IMR-90 (cell line): ENCODE data around the gene VPS13A.

Experiments
- CEBPB ChIP-seq: IDR thresholded peaks from 2 replicates; pipeline ENCODE4 v1.6.1; 2012; ENCODE audit warnings: low read depth, low read length, improper control_type of control experiment
- MAFK ChIP-seq: IDR thresholded peaks from 2 replicates; pipeline ENCODE4 v1.6.1; 2012; ENCODE audit warnings: low read depth, low read length, improper control_type of control experiment
- MAZ ChIP-seq: IDR thresholded peaks from 2 replicates; pipeline ENCODE4 v1.6.1; 2012; ENCODE audit warnings: low read depth, mild to moderate bottlenecking, low read length, improper control_type of control experiment, moderate library complexity, borderline replicate concordance
- MXI1 ChIP-seq: IDR thresholded peaks from 2 replicates; pipeline ENCODE4 v1.6.1; 2012; ENCODE audit warnings: low read depth, mild to moderate bottlenecking, low read length, moderate library complexity, borderline replicate concordance
- POLR2A ChIP-seq: IDR thresholded peaks from 2 replicates; pipeline ENCODE4 v1.6.1; 2012; ENCODE audit warnings: mild to moderate bottlenecking, low read depth, low read length
- RAD21 ChIP-seq: IDR thresholded peaks from 2 replicates; pipeline ENCODE4 v1.6.1; 2012; ENCODE audit warnings: low read length, improper control_type of control experiment
- RCOR1 ChIP-seq: IDR thresholded peaks from 2 replicates; pipeline ENCODE4 v1.6.1; 2012; ENCODE audit warnings: mild to moderate bottlenecking, low read length, improper control_type of control experiment; ENCODE audit not compliant: insufficient replicate concordance
- RFX5 ChIP-seq: IDR thresholded peaks from 2 replicates; pipeline ENCODE4 v1.8.0; 2012; ENCODE audit warnings: low read depth, mild to moderate bottlenecking, low read length, moderate library complexity
- SMC3 ChIP-seq: fragments of 150-350 bp; IDR thresholded peaks from 2 replicates; pipeline ENCODE4 v1.6.1; 2016; ENCODE audit warnings: low read depth, mild to moderate bottlenecking, antibody characterized with exemption, low read length, moderate library complexity
- TF ChIP-seq, protein P1 (sequence below): conservative IDR thresholded peaks from 2 replicates; pipeline ENCODE4 v1.5.1; 2012; ENCODE audit warnings: mild to moderate bottlenecking, low read depth, low read length, improper control_type of control experiment

DNA sequence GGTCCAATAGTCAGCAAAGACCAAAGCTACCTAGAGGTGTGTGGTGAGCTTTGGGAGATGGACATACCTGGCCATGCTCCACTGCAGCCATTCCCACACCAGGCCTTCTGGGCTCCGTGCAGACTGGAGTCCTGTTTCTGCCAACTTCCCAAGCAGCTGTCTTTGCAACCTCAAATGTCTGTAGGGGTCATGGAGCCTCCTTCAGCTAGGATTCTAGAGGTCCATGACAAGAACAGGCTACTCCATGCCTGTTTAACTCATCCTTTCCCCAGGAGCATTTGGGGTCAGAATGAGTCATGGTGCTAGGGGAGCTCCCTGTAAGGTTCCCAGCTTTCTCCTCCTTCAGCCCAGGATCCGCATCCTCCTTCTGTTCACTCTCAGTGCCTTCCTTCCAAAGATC, 17.1 kb downstream of the VPS13A start:
- TF ChIP-seq, protein P1, sequence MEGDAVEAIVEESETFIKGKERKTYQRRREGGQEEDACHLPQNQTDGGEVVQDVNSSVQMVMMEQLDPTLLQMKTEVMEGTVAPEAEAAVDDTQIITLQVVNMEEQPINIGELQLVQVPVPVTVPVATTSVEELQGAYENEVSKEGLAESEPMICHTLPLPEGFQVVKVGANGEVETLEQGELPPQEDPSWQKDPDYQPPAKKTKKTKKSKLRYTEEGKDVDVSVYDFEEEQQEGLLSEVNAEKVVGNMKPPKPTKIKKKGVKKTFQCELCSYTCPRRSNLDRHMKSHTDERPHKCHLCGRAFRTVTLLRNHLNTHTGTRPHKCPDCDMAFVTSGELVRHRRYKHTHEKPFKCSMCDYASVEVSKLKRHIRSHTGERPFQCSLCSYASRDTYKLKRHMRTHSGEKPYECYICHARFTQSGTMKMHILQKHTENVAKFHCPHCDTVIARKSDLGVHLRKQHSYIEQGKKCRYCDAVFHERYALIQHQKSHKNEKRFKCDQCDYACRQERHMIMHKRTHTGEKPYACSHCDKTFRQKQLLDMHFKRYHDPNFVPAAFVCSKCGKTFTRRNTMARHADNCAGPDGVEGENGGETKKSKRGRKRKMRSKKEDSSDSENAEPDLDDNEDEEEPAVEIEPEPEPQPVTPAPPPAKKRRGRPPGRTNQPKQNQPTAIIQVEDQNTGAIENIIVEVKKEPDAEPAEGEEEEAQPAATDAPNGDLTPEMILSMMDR = no peak
- TF ChIP-seq POLR2A = no peak
- no peak for TF ChIP-seq MAFK
- TF ChIP-seq SMC3 = no peak
- no peak for TF ChIP-seq MXI1
- no peak for TF ChIP-seq RAD21
- TF ChIP-seq CEBPB = no peak
- TF ChIP-seq RFX5 = no peak
- no peak for TF ChIP-seq MAZ
- TF ChIP-seq RCOR1 = no peak
